GM19238 (cell line): Measurements from ENCODE around the gene COL8A2.

Experiments used
- DNase-seq: peaks from one replicate; pipeline ENCODE4 v3.0.0; 2011; ENCODE audit warnings: low spot score; ENCODE audit not compliant: insufficient read length

Gene COL8A2

DNA sequence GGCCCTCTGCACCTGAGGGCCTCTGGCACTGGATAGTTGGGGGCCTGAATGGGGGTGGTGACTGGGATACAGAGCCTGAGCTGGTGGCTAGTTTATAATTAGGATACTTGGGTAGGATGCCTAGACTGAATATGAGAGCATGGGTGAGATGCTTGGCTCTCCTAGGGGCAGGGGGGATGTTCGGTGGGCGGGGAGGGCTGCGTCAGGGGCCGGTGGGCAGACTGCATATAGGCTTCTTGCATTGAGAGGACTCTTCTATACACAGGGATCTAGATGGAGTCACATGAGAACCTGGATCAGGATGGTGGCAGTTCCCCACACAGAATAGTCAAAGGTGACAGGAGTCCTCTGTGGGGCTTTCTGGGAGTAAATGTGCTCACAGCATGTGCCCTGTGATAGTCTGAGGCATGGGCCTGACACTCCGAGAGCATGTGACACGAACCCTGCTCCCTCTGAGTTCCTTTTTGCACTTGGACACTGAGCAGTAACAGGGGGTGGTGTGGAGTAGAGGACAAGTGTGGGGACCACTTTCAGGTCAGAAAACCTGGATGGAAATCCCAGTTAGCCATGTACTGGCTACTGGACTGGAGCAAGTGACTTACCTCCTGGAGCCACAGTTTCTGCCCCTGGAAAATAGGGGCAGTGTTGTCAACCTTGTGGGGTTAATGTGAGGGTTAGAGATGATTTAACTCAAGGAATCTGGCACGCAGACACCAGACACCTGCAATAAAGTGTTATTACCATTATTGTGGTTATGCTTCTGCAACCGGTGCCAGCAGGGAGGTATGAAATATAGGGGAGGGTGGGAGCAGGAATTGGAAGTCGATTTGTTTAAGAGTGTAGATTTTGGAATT, 33.2 kb upstream of the COL8A2 start:
- no peak for DNase-seq

DNA sequence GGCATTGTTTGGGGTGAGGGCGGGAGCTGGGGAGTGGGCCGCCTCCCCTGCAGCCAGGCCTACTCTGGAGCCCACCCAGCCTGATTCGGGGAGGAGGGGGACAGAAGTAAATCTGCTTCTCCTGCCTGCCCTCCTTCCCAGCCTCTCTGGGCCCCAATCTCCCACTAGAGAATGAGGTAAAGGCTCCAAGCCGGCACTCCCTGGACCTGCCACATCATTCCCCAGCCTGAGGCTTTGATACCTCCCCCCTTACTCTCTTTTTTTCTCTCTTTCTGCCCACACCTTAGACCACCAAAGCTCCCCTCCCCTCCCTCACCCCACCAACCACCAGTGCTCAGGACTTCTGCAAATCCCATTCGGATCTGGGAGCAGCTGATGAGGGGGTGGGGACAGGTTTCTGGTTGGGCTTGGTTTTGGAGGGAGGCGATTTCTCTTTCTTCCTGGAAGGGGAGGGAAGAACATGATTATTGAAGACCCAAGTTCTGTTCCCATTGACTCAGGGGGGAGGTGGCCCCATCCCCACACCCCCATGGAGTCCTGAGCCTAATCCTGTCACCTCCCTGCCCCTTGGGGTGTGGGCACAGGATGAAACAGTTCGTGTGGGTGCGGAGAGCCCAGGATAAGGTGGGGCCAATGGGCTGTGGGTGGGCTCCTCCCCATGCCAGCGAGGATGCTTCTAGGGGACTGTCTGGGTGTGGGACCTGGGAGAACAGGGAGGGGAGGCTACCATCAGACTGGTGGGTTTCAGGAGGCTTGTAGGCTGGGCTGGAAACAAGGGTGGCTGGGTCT, 32.3 kb upstream of the COL8A2 start:
- DNase-seq: no peak

DNA sequence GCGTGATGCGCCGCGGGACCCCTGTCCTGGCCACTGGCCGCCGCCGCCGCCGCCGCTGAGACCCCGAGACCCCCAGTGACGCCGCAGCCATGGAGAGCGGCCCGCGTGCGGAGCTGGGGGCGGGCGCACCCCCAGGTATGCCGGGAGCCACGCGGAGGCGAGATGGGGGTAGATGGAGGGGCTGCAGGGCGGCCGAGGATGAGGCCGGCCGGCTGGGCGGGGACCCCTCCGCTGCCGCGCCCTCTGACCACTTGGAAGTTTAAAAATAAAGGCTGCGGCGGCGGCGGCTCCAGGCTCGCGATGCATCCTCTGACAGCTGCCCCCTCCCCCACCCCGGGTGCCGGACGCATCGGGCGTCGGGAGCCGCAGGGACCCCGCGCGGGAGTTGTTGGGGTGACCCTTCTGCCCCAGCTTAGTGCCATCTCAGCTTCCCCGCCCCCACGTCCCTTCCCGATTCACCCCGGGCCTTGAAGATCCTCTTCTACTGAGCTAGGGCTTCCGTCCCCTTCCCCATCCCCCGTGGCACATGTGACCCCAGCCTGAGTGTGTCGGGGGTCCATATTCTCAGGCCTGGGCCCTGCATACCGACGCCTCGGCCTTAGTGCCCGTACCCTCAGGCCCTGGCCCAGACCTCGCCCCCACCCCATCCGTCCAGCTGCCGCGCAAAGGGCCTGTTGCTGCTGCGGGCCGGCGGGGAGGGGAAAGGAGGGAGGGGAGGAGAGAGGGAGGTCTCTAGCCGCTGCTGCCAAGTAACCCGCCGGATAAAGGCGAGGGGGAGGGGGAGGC, 31.5 kb upstream of the COL8A2 start:
- DNase-seq: peak; percentile 53

GRCh38 chr1:36155408-36156328, 30.6 kb upstream of the COL8A2 start, which contains the start of gene MAP7D1:
Gene MAP7D1 (plus strand): TSS chr1:36156160. CDS start chr1:36156418, 258 bp downstream.
- peak; percentile 76 for DNase-seq

DNA sequence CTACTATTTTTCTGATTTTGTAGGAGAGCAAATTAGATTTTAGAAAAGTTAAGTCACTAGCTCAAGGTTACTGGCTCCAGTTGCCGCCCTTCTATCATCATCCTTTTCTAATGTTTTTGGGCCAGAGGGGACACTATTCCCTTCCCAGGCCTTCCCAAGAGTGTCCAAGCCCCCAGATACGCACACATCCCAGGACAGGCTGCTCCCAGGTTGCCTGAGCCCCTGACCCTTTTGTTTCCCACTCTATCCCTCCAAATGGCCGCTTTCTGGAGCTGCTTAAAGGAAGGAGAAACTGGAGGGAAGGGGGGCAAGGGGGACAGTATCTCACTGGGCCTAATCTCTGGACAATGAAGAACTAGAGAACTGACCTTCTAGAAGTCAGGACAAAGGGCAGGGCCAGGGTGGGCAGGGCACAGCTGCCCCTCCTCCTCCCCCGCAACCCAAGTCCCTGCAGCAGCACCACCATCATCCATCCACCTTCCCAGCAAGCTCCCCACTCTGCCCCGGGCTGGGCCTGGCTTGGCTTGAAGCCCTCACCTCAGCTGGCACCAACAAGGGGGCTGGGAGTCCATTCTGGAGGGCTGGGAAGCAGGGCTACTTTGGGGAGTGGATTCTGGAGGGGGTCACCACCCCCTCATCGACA, 29.9 kb upstream of the COL8A2 start:
- no peak for DNase-seq

GRCh38 chr1:36154335-36154734, 29.3 kb upstream of the COL8A2 start:
- no peak for DNase-seq

DNA sequence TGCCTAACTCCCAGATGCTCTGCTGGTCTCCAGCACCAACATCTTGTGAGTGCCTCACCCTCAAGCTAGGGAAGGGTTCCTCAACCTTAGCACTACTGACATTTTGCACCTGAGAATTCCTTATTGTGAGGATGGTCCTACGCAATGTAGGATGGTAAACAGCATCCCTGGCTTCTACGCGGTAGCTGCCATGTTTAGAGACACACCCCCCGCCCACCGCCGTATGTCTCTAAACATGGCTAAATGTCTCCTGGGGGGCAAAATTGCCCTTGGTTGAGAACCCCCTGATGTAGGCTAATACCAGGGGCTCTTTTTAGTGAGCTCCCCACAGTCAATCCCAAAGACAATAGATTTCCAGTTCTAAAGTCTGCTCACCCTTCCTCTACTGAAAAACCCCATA, 28.5 kb upstream of the COL8A2 start:
- DNase-seq: no peak

GRCh38 chr1:36151845-36152203, 26.8 kb upstream of the COL8A2 start:
- no peak for DNase-seq

GRCh38 chr1:36151134-36151844, 26.3 kb upstream of the COL8A2 start:
- DNase-seq: no peak

- peak; percentile 67 for DNase-seq
These were observed 25.5 kb upstream of the COL8A2 start for GRCh38 chr1:36150296-36151133.

- DNase-seq: no peak
These were observed 24.9 kb upstream of the COL8A2 start for GRCh38 chr1:36149973-36150295.

GRCh38 chr1:36149237-36149972, 24.4 kb upstream of the COL8A2 start, which contains the start of gene TRAPPC3:
Gene TRAPPC3 (minus strand): TSS chr1:36149486. CDS start chr1:36149378, 108 bp downstream.
- peak; percentile 97 for DNase-seq

DNA sequence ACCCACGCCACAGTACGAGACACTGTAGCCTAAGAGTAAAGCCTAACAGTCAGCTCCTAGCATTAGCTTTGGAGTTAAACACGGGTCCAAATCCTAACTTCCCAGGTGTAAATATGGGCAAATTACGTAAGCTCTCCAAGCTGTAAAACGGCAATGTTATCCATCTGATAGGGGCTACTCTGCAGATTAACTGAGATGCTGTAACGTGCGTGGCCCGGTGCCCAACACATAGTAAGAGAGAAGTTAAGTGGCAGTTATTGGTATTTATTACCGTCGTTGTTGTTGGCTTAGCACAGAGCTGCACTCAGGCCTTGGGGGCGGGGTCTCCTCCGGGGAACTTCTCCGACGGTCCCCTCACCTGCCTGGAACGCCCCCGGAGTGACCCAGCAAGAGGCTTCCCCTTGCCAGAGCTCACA, 23.8 kb upstream of the COL8A2 start:
- no peak for DNase-seq

DNA sequence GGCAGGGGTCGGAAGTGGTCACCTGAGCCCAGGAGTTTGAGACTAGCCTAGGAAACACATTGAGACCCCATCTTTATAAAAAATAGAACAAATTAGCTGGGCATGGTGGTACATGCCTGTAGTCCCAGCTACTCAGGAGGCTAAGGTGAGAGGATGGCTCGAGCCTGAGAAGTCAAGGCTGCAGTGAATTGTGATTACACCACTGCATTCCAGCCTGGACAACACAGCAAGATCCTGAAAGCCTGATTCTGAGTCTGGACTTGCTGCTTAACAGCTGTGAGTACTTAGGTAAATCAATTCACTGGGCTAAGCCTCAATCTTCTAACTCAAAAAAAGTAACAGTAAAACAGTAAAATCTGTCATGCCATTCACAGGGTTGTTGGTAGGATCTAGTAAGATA, 19.4 kb upstream of the COL8A2 start:
- no peak for DNase-seq

DNA sequence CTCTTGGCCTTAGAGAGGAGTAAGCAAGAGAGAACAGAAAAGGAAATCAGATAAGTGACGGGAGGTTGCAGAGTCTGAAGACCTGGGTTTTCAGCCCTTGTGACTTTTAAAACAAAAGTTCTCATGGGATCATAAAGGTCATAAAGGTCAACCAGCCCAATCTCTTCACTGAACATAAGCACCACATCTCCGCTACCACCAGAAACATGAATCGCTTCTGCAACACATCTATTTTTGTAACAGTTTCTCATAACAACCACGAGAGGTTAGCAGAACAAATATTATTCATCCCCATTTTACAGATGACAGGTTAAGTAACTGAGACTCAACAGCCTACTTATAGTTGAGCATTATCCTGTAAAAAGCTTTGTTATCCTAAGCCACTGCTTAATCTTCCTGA, 18.4 kb upstream of the COL8A2 start:
- no peak for DNase-seq

DNA sequence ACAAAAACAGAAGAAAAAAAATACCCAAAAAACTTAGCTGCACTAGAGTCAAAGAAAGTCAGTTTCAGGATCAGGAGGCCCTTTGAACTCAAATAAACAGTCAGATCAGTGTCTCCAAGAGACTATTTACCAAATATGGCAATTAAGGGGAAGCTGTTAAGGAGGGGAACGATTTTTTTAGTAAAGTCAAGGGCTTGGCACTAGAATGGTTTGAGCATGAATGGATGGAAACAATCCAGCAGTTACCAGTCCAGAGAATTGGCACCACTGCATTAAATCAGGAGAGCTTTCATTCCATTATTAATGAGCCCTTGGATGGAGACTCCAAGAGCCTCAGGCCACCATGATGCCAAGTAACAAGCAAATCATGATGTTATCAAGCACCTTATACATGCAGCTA, 17.1 kb upstream of the COL8A2 start:
- no peak for DNase-seq

DNA sequence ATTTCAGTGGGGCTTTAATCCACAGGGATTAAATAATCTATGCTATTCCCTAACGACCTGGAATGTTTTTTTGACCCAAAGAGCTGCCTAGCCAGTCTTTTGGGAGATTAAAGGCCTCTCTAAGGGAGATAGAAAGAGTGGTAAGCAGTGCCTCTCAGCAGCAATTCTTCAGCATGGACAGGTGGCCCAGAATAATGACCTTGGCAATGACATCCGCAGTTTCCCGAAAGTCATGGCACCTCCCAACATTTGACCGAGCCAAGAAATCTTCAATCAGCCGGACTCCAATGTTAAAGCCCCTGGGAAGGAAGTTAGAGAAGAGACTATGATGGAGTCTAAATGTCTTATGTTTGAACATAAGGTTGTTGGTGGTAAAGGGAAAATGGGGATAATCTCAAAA, 14.5 kb upstream of the COL8A2 start:
- no peak for DNase-seq

- no peak for DNase-seq
These were observed 12.8 kb upstream of the COL8A2 start for GRCh38 chr1:36137776-36138175.
